NCI-H2081 (cell line): ENCODE data around the gene C16orf86.

Experiments used
- DNase-seq, 2 experiments: peaks; one replicate each; lab custom pipeline; 2025; lab: John Stamatoyannopoulos, UW

C16orf86 gene

DNA sequence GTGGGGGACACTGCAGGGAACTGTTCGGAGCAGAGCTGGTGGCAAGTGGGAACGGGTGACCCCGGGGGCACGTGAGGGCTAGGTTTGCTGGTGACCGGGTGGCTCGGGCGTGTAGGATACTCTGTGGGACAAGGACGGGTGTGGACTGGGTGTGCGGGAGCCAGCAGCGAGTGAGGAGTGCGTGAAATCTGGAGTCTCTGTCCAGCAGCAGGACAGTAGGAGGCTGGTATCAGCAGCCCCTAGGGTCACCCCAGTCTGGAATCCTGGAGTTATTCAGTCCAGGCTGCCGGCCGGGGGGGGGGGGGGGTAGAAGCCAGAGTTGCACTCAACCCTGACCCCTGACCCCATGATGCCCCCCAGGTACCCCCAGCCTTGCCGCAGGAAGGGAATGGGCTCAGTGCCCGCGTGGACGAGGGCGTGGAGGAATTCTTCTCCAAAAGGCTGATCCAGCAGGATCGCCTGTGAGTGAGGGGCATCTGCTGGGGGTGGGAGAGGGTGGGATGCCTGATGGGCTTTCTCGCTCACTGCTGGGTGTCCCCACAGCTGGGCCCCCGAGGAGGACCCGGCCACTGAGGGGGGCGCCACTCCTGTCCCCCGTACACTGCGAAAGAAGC, 12.7 kb upstream of the C16orf86 start:
- no peak for DNase-seq

DNA sequence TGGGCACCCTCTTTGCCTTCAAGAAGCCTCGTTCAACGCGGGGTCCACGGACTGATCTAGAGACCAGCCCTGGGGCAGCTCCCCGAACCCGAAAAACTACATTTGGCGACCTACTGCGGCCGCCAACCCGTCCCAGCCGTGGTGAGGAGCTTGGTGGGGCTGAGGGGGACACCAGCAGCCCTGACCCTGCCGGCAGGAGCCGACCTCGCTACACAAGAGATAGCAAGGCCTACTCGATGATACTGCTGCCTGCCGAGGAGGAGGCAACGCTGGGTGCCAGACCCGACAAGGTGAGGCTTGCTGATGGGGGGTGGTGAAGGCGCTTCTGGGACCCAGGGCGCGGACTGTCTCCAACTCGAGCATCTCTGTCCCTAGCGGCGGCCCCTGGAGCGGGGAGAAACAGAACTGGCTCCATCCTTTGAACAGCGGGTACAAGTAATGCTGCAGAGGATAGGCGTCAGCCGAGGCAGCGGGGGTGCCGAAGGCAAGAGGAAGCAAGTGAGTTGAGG, 12.2 kb upstream of the C16orf86 start:
- no peak for DNase-seq

DNA sequence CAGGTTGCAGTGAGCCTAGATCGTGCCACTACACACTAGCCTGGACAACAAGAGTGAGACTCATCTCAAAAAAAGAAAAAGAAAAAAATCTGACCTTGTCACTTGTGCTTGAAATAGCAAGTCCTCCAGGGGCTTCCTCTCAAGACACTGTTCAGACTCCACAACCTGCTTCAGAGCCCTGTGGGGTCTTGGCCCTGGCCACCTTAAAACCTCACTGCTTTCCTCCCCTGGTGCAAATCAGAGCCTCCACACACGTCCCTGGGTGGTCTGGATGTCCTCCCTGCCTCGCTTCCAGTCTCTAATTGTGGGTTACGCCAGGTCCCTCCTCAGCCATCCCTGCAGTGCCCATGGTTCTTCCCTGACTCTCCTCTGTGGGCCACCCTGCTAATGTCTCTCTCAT, 11.3 kb upstream of the C16orf86 start:
- no peak for DNase-seq

DNA sequence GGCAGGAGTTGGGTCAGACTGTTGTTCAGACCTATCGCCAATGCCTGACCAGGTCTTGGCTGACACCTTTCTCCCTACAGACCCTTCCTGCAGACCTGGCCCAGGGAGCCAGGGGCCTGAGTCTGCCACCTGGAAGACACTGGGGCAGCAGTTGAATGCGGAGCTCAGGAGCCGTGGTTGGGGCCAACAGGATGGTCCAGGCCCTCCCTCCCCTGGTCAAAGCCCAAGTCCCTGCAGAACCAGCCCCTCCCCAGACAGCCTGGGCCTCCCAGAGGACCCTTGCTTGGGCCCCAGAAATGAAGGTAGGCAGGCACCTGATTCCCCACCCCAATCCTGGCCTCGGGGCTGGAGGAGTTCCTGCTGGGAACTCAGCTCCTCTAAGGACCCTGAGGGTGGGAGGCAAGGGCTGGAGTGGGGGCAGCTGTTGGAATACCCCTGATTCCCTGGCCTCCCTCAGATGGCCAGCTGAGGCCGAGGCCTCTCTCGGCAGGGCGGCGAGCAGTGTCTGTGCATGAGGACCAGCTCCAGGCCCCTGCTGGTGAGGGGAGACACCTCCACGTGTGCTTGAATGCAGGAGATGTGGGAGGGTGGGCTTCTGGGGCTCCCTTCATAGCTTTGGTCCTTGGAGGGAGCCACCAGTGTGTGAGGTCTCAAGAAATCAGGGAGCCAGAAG, 10.1 kb upstream of the C16orf86 start:
- DNase-seq = no peak

DNA sequence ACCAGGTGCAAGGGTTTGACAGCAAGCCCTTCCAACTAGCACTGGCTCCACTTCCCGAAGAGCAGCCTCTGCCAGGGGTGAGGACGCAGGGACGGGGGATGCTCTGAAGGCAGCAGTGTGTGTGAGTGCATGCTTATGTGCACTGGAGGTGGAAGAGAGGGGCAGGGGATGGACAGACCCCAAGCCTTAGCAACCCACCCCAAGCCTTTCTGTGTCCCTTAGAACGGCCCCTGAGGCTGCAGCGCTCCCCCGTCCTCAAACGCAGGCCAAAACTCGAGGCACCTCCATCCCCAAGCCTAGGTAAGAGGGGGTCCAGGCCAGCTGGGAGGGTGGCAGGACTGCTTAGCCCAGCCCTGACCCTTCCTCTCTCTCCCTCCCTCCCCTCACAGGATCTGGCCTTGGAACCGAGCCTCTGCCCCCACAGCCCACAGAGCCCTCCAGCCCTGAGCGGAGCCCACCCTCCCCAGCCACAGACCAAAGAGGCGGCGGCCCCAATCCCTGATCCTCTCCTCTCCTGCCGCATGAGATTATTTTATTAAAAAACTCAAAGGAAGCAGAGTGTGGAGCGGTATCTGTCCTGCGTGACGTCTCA, 9.5 kb upstream of the C16orf86 start:
- DNase-seq = no peak

DNA sequence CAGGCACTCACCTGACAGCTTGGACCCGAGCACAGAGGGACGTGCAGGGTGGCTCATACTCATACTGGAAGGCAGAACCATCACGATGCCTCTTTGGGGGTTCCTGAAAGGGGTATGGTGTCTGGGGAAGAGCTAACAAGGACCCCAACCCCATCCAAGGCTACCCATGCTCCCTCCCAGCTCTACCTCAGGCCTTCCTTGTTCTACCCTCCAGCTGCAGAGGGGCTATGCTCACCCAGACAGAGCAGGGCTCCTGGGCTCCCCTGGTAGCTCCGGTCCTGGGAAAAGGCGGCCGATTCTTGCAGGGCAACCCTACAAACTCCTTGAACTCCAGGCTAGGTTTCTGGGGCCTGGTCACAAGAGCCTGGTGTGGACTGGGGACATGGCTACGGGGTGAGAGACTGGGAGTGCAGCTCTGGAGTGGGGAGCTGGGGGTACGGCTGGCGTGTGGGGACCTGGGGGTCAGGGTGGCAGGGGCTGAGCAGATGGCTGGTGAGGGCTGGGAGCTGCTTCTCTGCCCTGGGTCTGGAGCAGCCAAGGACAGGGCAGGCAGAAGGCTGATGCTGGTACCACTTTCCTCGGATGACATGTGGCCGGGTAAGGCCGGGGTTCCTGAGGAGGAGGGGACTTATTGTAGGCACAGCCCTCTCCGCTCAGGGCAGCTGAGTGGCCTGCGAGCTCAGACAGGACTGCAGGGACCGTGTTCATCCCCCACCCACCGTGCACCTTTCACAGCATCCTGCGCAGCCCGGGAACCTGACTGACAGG, 8.7 kb upstream of the C16orf86 start:
- no peak for DNase-seq

DNA sequence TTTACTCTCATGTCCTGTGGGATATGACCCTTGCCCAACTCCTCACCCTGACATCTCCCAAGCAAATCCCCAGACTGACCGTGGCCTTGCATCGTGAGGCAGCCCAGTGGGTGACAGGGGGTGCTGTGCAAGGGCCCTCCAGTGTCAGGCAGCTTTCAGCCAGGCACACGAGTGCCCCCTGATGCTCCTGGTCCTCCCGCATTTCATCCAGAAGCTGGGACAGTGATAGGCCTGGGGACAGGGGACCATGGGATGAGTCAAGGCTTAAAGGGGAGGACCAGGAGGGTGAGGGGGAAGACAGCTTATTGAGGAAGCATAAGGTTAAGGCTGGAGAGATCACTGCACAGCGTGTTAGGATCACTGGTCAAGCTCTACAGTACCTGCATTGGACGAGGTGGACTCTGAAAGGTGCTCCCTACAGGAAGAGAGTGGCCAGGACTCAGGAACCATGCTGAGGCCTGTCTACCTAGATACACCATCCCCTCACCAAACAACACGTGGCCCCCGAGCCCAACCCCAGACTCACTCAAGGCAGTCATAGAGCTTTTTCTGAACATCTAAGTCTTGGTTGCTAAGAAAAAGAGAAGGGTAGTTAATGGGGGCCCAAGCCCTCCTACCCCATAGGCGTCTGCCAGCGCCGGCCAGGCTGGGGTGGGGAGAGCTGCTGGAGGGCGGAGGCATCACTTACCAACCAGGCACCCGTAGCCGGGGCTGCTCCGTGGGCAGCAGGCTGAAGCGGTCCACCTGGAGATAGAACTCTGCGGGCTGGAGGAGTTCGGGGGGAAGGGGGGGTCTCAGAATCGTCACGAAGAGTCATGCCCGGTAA, 7.6 kb upstream of the C16orf86 start:
- DNase-seq = no peak

DNA sequence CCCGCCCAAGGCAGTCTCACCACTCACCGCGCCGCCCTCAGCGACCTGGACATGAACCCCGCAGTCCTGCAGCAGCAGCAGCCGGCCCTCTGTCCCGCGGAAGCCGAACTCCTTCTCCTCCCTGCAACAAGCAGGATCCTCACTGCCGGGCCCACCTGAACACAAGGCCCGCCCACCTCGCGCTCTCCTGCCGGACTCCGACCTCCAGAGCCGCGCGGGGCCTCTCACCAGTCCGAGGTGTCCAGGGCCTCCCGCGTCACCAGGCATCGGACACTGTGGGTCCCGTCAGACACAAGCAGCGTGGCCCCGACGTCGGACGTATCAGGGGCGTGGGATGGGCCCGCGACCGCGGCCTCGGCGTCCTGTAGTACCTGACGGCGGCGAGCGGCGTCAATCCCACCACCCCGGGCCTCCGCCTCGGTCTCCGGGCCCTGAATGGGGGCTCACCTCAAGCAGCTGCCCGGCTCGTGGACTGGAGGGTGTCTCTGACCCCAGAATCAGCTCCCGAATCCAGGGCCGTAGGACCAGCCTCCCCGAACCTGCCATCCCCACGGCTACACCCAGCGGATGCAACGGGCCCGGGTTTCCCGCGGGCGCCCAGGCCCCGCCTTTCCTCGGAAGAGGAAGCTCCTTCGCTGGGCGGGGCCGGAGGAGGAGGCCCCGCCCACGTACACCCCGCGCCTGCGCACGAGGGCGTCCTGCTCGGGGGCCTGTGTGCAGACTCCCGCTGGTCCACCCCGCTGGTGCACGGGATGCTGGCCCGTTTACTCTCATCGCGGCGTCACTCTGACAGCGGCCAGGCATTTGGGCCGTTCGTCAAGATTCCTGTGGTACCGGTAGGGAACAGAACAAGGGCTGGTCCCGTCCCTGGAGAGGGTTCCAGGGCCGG, 6.7 kb upstream of the C16orf86 start, which contains the start of gene ACD:
Gene ACD, minus strand, starts transcription at position 586 of the 889 bp plus-strand sequence. Its CDS starts 40 bp downstream, at position 546.
- peak; percentile 88 to 89 for DNase-seq

DNA sequence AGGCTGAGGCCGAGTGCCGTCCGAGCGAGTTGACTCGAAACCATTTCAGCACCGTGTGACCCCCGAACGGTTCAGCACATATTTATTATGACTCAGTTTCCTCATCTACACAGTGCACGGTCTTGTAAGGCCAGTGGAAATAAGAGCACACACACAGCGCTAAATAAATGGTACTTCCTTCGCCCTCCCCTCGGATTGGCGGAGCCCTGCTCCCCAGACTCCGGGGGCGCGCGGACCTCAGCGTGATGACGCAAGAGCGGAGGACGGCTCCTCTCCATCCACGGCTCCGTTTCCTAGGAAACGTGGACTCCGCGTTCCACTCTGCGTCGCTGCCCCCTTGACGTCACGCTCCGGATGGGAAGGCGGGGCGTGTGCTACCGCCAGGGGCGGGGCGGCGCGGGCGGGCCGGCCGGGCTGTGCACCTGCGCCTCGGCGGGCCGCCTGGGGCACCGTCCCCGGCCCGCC, 6.0 kb upstream of the C16orf86 start, which contains the start of gene PARD6A:
Gene PARD6A, plus strand, starts transcription at position 397 of the 465 bp plus-strand sequence. CDS start 79 bp downstream, outside the sequence.
- peak; percentile 93 to 96 for DNase-seq

DNA sequence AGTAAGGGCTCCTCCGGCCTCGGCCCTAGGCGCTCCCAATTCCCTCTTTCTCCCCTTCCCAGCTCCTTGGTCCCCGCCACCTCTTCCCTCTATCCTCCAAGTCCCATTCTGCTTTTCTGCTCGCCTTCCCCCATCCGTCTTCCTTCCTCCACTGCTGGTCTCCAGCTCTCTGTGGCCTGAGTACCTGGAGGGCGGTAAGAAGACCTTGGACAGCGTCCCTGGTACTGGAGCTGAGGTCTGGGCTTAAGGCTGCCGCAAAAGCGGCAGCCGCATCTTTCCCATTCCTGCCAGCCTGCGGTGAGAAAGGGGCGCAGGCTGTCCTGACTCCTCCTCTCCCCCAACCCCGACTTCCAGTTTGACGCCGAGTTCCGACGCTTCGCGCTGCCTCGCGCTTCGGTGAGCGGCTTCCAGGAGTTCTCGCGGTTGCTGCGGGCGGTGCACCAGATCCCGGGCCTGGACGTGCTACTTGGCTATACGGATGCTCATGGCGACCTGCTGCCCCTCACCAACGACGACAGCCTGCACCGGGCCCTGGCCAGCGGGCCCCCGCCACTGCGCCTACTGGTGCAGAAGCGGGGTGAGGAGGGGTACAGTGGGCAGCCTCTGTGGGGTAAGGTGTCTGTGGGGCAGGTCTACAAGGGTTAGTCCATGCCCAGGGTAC, 5.4 kb upstream of the C16orf86 start:
- peak in 1 of 2 experiments; percentile 4 for DNase-seq

DNA sequence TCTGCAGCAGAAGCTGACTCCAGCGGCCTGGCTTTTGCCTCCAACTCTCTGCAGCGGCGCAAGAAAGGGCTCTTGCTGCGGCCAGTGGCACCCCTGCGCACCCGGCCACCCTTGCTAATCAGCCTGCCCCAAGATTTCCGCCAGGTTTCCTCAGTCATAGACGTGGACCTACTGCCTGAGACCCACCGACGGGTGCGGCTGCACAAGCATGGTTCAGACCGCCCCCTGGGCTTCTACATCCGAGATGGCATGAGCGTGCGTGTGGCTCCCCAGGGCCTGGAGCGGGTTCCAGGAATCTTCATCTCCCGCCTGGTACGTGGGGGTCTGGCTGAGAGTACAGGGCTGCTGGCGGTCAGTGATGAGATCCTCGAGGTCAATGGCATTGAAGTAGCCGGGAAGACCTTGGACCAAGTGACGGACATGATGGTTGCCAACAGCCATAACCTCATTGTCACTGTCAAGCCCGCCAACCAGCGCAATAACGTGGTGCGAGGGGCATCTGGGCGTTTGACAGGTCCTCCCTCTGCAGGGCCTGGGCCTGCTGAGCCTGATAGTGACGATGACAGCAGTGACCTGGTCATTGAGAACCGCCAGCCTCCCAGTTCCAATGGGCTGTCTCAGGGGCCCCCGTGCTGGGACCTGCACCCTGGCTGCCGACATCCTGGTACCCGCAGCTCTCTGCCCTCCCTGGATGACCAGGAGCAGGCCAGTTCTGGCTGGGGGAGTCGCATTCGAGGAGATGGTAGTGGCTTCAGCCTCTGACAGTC, 4.5 kb upstream of the C16orf86 start:
- no peak for DNase-seq

DNA sequence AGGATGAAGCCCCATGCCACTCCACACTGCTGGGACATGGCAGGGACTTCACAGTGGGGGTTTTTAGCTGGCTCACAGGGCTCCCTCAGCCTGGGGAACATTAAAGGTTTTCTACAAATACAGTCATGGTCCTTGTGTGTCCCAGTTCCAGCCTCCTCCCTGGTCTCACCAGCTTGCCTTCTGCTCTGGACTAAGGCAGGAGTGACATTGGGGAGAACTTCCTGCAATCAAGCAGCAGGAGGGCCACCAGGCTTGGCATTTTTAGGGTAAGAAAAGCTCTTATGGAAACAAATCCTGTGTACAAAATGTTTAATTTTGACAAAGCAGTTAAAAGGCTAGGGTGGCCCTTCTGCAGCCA, 4.0 kb upstream of the C16orf86 start:
- DNase-seq = no peak

DNA sequence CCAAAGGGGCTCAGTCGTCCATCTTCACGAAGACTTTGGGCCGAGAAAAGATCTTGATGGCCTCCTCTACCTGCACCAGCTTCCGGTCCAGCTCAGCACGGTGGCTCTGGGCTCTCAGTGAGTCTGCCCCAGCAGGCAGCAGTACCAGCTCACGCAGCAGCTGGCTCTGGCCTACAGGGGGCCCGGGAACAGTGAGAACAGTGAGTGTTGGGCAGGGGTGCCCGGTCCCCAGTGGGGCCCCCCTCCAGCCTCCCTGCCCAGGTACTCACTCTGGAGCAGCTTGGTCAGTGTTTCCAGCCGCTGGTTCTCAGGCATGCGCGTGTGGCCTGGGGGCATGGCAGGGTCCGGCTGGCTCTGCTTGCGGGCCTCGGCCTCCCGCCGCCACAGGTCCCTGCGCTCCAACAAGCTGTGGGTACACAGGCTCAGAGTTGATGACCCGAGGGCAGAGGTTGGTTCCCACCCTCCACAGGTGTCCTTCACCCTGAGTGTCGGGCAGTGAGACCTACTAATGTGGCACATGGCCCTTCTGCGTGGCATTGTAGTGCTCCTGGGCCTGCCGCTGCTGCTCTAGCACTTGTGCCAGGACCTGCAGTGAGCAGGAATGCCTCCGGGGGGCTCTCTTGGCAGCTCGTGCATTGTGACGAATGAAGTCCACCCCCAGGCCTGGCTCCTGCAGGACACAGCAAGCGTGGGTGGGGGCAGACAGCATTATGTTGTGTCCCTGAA, 3.3 kb upstream of the C16orf86 start:
- peak; percentile 17 to 20 for DNase-seq

DNA sequence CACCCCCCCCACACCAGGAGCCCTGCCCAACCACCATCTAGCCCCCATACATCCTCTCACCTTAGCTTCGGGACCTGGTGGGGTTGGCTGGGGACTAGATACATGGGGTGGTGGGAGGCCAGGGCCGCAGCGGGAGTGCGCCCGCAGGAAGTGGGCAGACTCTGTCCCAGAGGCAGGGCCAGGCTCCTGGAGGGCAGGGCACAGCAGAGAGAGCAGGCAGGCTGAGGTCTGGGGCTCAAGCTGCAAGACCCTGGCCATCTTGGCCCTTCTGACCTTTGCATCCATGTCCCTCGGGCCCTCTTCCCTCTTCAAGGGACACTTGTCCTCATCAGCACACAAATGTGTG, 2.8 kb upstream of the C16orf86 start:
- DNase-seq = no peak

DNA sequence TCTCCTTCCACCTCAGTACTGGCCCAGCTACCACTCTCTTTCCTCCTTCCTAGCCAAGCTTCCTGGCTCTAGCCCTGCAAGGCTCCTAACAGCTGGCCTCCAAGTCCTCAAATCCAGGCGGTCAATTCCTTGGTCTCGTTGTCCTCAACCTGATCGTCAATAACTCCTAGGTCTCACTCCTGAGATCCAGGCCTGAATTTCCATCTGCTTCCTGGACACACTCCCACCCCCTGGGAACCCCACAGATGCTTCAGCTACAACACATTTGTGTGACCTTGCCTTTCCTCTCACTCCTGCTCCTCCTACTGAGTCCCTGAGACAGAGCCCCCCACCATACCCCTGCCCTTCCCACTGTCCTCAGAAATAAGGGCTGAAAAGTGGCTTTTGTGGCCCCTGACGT, 2.4 kb upstream of the C16orf86 start:
- DNase-seq = no peak

DNA sequence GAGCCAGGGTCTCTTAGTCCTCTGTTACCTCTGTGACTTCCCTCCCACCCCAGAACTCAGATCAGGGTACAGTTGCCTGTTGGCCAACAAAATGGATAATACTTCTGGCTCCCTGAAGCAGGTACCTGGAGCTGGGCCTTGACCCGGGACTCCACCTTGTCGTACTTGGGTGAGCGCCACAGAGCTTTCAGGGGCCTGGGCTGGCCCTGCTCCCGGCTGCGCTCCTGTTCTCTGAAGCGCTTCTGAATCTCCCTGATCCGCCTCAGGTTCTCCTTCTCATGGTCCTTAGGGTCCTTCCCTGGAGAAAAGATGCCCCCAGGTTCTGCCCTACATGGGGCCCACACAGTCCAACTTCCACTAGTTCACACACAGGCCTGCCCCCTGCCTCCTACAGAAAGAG, 1.7 kb upstream of the C16orf86 start:
- no peak for DNase-seq

DNA sequence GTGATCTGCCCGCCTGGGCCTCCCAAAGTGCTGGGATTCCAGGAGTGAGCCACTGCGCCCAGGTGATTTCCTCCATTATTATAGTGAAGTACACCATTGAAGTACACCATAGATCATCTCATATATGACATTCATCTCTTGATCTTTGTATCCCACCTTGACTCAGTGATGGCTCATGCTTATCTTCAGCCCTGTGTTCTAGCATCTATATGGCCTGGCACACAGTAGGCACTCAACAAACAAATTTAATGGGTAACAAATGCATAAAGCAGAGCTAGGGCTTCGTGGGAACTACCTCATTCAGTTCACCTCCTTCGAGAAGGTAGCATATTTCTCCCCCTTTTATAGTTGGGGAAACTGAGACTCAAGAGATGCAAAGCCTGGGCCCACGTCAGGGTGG, 1.0 kb upstream of the C16orf86 start:
- no peak for DNase-seq

DNA sequence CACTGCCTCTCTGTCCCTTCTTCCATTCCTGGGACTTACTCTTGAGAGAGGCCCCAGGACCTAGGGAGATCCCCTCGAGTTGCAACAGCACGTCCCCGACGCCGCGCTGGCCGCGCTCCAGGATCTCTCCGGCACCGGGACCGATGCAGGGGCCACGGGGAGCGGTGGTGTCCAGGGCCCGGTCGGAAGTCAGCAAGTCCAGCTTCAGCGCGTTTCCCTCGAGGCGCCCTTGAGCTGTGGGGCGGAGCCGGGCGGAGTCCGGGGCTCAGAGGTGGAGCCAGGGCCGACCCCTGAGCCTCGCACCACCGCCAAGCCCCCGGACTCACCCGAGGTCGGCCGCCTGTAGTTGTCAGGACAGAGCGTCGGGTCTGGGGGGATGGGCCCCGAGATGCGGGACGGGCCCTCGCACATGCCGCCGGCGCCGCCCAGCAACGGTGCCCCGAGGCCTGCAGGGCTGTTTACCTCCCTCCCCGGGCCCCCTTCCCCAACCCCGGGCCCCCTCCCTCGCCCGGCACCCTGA, 522 bp upstream of the C16orf86 start:
- DNase-seq = peak in 1 of 2 experiments; percentile 2
